Endothelial cell of umbilical vein (primary cell): Measurements from ENCODE around the gene CD276. TPM values are rescaled to one million over a fixed set of nuclear protein-coding genes. Genes with fewer than 3 reads are reported as not detected.

Source experiments
- Bru-seq: library from RNA; stranded (reverse); fragments of 400-500 nt; gene quantifications from one replicate; lab custom pipeline; 2021; lab: Mats Ljungman, UMichigan
- BruChase-seq, 2 experiments: library from RNA; stranded (reverse); fragments of 400-500 nt; gene quantifications; one replicate each; lab custom pipeline; 2021; lab: Mats Ljungman, UMichigan
- BruUV-seq: library from RNA; stranded (reverse); fragments of 400-500 nt; replicated peaks from 2 replicates; lab custom pipeline; 2021; lab: Mats Ljungman, UMichigan
- CTCF ChIA-PET: fragments of 300-600, 350-600 bp; sonication (Branson Sonifier 250); formaldehyde crosslinking; loops from one replicate; lab custom pipeline; 2021; ENCODE audit warnings: antibody characterized with exemption, inconsistent platforms; lab: Charles Lee
- POLR2A ChIA-PET: fragments of 300-600, 350-600 bp; sonication (Branson Sonifier 250); formaldehyde crosslinking; loops from one replicate; lab custom pipeline; 2021; ENCODE audit warnings: antibody characterized with exemption, inconsistent platforms; lab: Charles Lee
- DNase-seq: peaks from one replicate; pipeline ENCODE4 v3.0.0-alpha.2; 2011; ENCODE audit warnings: low read depth, low spot score
- FAIRE-seq: peaks from 2 replicates; lab custom pipeline; 2011; peaks lifted over from hg19 to GRCh38; lab: Jason Lieb, UNC
- H2AFZ ChIP-seq: 2 replicates; pipeline ENCODE4 v1.6.0; 2012; ENCODE audit warnings: low read depth, low read length, control low read depth, inconsistent platforms
- H3K27ac ChIP-seq: 2 replicates; pipeline ENCODE4 v1.5.1; 2011; ENCODE audit warnings: low read depth, mild to moderate bottlenecking, control low read depth, low read length, moderate library complexity; ENCODE audit not compliant: insufficient read depth
- H3K27me3 ChIP-seq, 2 experiments: 2 replicates each; pipeline versions ENCODE4 v1.6.0 to v1.6.1; 2011; ENCODE audit warnings: low read length in 2 of 2, mixed read lengths in 1 of 2; ENCODE audit not compliant: control insufficient read depth in 2 of 2, insufficient read depth in 2 of 2
- H3K36me3 ChIP-seq, 2 experiments: 2 replicates in 1 of 2; 3 replicates in 1 of 2; pipeline ENCODE4 v1.5.1; 2011; ENCODE audit warnings: low read length in 2 of 2, mild to moderate bottlenecking in 1 of 2, moderate library complexity in 1 of 2; ENCODE audit not compliant: control insufficient read depth in 2 of 2, insufficient read depth in 2 of 2; ENCODE audit errors: extremely low read depth in 1 of 2
- H3K4me1 ChIP-seq: 3 replicates; pipeline ENCODE4 v1.5.1; 2011; ENCODE audit warnings: mild to moderate bottlenecking, low read length; ENCODE audit not compliant: control insufficient read depth, insufficient read depth; ENCODE audit errors: extremely low read depth
- H3K4me2 ChIP-seq: 2 replicates; pipeline ENCODE4 v1.6.1; 2011; ENCODE audit warnings: low read length, control low read depth, mixed read lengths; ENCODE audit not compliant: insufficient read depth
- H3K4me3 ChIP-seq, 3 experiments: fragments of 200-600 bp in 1 of 3; sonication (generic), shearing (Covaris generic) in 1 of 3; replicated peaks in 1 of 3; 2 replicates each; pipeline ENCODE4 v1.5.1; 2011 to 2016; ENCODE audit warnings: control low read depth in 3 of 3, low read length in 3 of 3, mild to moderate bottlenecking in 2 of 3, inconsistent platforms in 1 of 3, low read depth in 1 of 3, moderate library complexity in 1 of 3; ENCODE audit not compliant: insufficient read depth in 1 of 3
- H3K79me2 ChIP-seq: 2 replicates; pipeline ENCODE4 v1.6.0; 2012; ENCODE audit warnings: low read length, inconsistent platforms; ENCODE audit not compliant: control insufficient read depth, insufficient read depth
- H3K9ac ChIP-seq: replicated peaks from 2 replicates; pipeline ENCODE3; 2011; ENCODE audit warnings: low read length, control low read depth; ENCODE audit not compliant: insufficient read depth; ENCODE audit errors: extremely low read depth
- H3K9me1 ChIP-seq: replicated peaks from 3 replicates; pipeline ENCODE4 v1.6.0; 2011; ENCODE audit warnings: mild to moderate bottlenecking, low read length; ENCODE audit not compliant: control insufficient read depth, insufficient read depth; ENCODE audit errors: extremely low read depth
- H3K9me3 ChIP-seq: replicated peaks from 2 replicates; pipeline ENCODE4 v1.5.1; 2012; ENCODE audit warnings: low read length, inconsistent platforms; ENCODE audit not compliant: control insufficient read depth, insufficient read depth
- H4K20me1 ChIP-seq: replicated peaks from 2 replicates; pipeline ENCODE3; 2011; ENCODE audit warnings: mild to moderate bottlenecking, low read length; ENCODE audit not compliant: control insufficient read depth, insufficient read depth; ENCODE audit errors: extremely low read depth
- CTCF ChIP-seq, 2 donors: IDR thresholded peaks; 1 replicate in 1 of 2; 2 replicates in 1 of 2; pipeline ENCODE4 v1.5.1; 2011; ENCODE audit warnings: low read length in 2 of 2, mild to moderate bottlenecking in 2 of 2, moderate library complexity in 2 of 2, control low read depth in 1 of 2, inconsistent platforms in 1 of 2, low read depth in 1 of 2; ENCODE audit not compliant: insufficient read depth in 1 of 2; ENCODE audit errors: extremely low read depth in 1 of 2
- EZH2 ChIP-seq: IDR thresholded peaks from 2 replicates; pipeline ENCODE4 v1.6.1; 2012; ENCODE audit warnings: borderline replicate concordance, low read depth, mild to moderate bottlenecking, moderate library complexity, low read length, inconsistent platforms; ENCODE audit not compliant: severe bottlenecking
- FOS ChIP-seq: IDR thresholded peaks from 2 replicates; pipeline ENCODE4 v1.6.1; 2011; ENCODE audit warnings: mild to moderate bottlenecking, low read length, moderate library complexity, borderline replicate concordance; ENCODE audit not compliant: insufficient read depth
- GATA2 ChIP-seq: IDR thresholded peaks from 2 replicates; pipeline ENCODE4 v1.7.0; 2011; ENCODE audit warnings: low read depth, mild to moderate bottlenecking, moderate library complexity, mixed read lengths, low read length; ENCODE audit not compliant: insufficient read length, insufficient read depth
- JUN ChIP-seq: IDR thresholded peaks from 2 replicates; pipeline ENCODE4 v1.6.1; 2011; ENCODE audit warnings: borderline replicate concordance, low read depth; ENCODE audit not compliant: insufficient read length, insufficient read depth
- MAX ChIP-seq: IDR thresholded peaks from 2 replicates; pipeline ENCODE4 v1.6.1; 2011; ENCODE audit not compliant: insufficient read depth, insufficient read length
- MYC ChIP-seq: IDR thresholded peaks from one replicate; pipeline ENCODE4 v1.6.1; 2011; ENCODE audit warnings: mild to moderate bottlenecking, low read depth, low read length
- POLR2A ChIP-seq: IDR thresholded peaks from 2 replicates; pipeline ENCODE4 v1.6.1; 2012; ENCODE audit warnings: low read depth, mild to moderate bottlenecking, control low read depth, low read length
- POLR2AphosphoS5 ChIP-seq: IDR thresholded peaks from 2 replicates; pipeline ENCODE4 v1.6.1; 2012; ENCODE audit warnings: low read depth, mild to moderate bottlenecking, control low read depth, low read length, moderate library complexity; ENCODE audit not compliant: insufficient read depth
- dilution Hi-C: fragments of 300-500 bp; cut with MboI; formaldehyde crosslinking; loops from one replicate; pipeline ENCODE4 v1.15.0; 2019; ENCODE audit warnings: low sequenced_read_pairs; ENCODE audit not compliant: extremely low pct_ligation_motif_present
- intact Hi-C: fragments of 100-400 bp; cut with micrococcal nuclease; formaldehyde crosslinking; loops from one replicate; pipeline ENCODE4 v1.10.0; 2022
- long read RNA-seq: library from polyadenylated mRNA; stranded (forward); transcript quantifications from one replicate; pipeline ENCODE4 v2.0.0, GENCODE V29; 2021
- polyA minus RNA-seq, 3 experiments: library from RNA; depleted of rRNA, polyadenylated mRNA; stranded (reverse); fragments of >200 nt; gene quantifications; 1 replicate in 1 of 3; 2 replicates in 2 of 3; pipeline ENCODE4 v1.2.3, GENCODE V29; 2011
- polyA plus RNA-seq, 4 experiments: library from polyadenylated mRNA; depleted of rRNA in 3 of 4; stranded (reverse) in 3 of 4; unstranded in 1 of 4; fragments of >200 nt; gene quantifications; 2 replicates each; pipeline versions ENCODE4 v1.2.1 to v1.2.3, GENCODE V29; 2011 to 2012; ENCODE audit warnings: missing spikeins in 1 of 4
- total RNA-seq: library from RNA; stranded (reverse); gene quantifications from 2 replicates; pipeline ENCODE4 v1.2.3, GENCODE V29; 2021

The CD276 gene
- 85.6 and 85.7 TPM in 2 replicates for total RNA-seq
- polyA plus RNA-seq = 73.6 and 85.4 TPM in 2 replicates
- 59.3 and 62.7 TPM in 2 replicates for polyA plus RNA-seq (2011; cell fraction: cytosol; rRNA removed)
- polyA plus RNA-seq (2011; cell fraction: nucleus; rRNA removed) = 57.8 and 59.7 TPM in 2 replicates
- polyA plus RNA-seq (2012) = 122 and 135 TPM in 2 replicates
- 84.0 and 87.7 TPM in 2 replicates for polyA minus RNA-seq
- 47.2 TPM for polyA minus RNA-seq (2011; cell fraction: cytosol; rRNA and poly(A)+ RNA removed)
- 19.2 and 25.1 TPM in 2 replicates for polyA minus RNA-seq (2011; cell fraction: nucleus; rRNA and poly(A)+ RNA removed)
- percentile 60 among the genes with signal in this experiment for Bru-seq, nascent RNA
- BruChase-seq, experiment 1, labeled RNA remaining after a 6-hour chase = percentile 85 among the genes with signal in this experiment
- percentile 70 among the genes with signal in this experiment for BruChase-seq, experiment 2, labeled RNA remaining after a 2-hour chase
- long read RNA-seq, transcript CD276-202 (10 exons, 3,469 nt) = major isoform, 90 of 144 reads
- long read RNA-seq, partial matches to known transcripts = 19 of 144 reads
- long read RNA-seq, other reads (novel, unspliced or antisense) = 31 of 144 reads

- Histone ChIP-seq H3K4me3 (peak within 1 kb of the TSS; percentile 73 to 82 (median 79)), H3K4me1 (peaks cover 43% of the 10 kb centered on the region), H3K27ac (peak within 1 kb of the TSS; percentile 51), H2AFZ (peak within 1 kb of the TSS; percentile 68), H3K79me2 (peaks cover 29% of the 10 kb centered on the region), H3K27me3 (no peaks in the 10 kb centered on the region), H3K9me1 (no peaks in the 10 kb centered on the region), H3K4me2 (peak within 1 kb of the TSS; percentile 63), H3K9me3 (no peaks in the 10 kb centered on the region), H3K9ac (peak within 1 kb of the TSS; percentile 81), H4K20me1 (no peaks in the 10 kb centered on the region), H3K36me3 (no peaks in the 10 kb centered on the region)
- BruUV-seq = no TSS peak
- DNase-seq (peak; percentile 55), FAIRE-seq (peak; percentile 78)
- CTCF ChIA-PET = interaction anchor here (1.0 to 10.8 kb wide), 6 partner anchors 14 to 190 kb away, joined by 3 to 368 read pairs (median 7); partner anchors contain the start of genes NPTN and TBC1D21
- dilution Hi-C loops = no loop called here
- POLR2A ChIA-PET = interaction anchor here (0.7 kb wide), 1 partner anchor 13 kb away, joined by 3 read pairs; no protein-coding TSS in a partner anchor
- intact Hi-C loops = loop anchor here (1.0 kb wide), 1 partner anchor 51 kb away; the partner anchor contains the start of gene NPTN
- TF ChIP-seq POLR2A (no peak), FOS (no peak), MAX (no peak), JUN (no peak), POLR2AphosphoS5 (no peak), GATA2 (no peak), CTCF (IDR thresholded peaks at IDR 0.05; ENCODE audit: extremely low read depth in 1 of 2, insufficient read depth in 1 of 2, low read depth in 1 of 2, low read length in 2 of 2) (no peak), MYC (no peak), EZH2 (no peak)
Observed at GRCh38 chr15:73683777-73684580, at the start of gene CD276. Gene CD276 (plus strand): TSS chr15:73684383. CDS start chr15:73699640, 15,257 bp downstream.
